ENCODE data around the gene SUPT4H1.

DNA sequence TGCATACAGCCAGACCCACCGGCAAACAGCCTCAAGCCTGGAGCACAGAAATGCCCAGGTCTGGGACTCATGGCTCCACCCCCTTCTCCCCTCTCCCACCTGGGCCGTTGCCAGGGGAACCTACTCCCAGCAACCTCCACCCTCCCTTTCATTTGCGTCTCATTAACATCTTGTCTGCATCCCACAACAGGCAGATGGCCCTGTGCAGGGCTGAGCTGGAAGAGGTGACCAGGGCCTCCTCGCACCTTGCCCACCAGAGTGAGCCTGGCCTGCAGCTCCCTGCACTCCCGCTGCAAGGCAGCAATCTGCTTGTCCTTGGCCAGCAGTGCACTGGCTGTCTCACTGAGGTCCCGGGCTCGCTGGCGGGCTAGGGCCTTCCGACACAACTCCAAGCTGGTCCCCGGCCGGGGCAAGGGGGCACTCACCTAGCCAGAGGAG, 26.7 kb downstream of the SUPT4H1 start:
- TF ChIP-seq, protein P1, sequence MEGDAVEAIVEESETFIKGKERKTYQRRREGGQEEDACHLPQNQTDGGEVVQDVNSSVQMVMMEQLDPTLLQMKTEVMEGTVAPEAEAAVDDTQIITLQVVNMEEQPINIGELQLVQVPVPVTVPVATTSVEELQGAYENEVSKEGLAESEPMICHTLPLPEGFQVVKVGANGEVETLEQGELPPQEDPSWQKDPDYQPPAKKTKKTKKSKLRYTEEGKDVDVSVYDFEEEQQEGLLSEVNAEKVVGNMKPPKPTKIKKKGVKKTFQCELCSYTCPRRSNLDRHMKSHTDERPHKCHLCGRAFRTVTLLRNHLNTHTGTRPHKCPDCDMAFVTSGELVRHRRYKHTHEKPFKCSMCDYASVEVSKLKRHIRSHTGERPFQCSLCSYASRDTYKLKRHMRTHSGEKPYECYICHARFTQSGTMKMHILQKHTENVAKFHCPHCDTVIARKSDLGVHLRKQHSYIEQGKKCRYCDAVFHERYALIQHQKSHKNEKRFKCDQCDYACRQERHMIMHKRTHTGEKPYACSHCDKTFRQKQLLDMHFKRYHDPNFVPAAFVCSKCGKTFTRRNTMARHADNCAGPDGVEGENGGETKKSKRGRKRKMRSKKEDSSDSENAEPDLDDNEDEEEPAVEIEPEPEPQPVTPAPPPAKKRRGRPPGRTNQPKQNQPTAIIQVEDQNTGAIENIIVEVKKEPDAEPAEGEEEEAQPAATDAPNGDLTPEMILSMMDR (IDR thresholded peaks at IDR 0.05 in 8 of 11, conservative IDR thresholded peaks at IDR 0.05 in 3 of 11): no peak
- TF ChIP-seq POLR2AphosphoS5 (IDR thresholded peaks at IDR 0.05): peak in 1 of 3 donors; percentile 36

Measured in spleen (tissue), 7 donors.